B cell (primary cell): ENCODE measurements around the gene DCAF15. TPM values are rescaled to one million over a fixed set of nuclear protein-coding genes. Genes with fewer than 3 reads are reported as not detected.

ENCODE experiments used
- ATAC-seq: fragments of 200-7000 bp; cut with Tn5 transposase; one replicate; pipeline ENCODE4 v1.10.0; 2021; ENCODE audit warnings: low read depth, mild to moderate bottlenecking, moderate number of reproducible peaks, moderate library complexity
- CTCF ChIA-PET: fragments of 350-600 bp; sonication (Branson Sonifier 250); formaldehyde crosslinking; loops from one replicate; lab custom pipeline; 2021; ENCODE audit warnings: antibody characterized with exemption, inconsistent platforms; lab: Charles Lee
- POLR2A ChIA-PET: fragments of 350-600 bp; sonication (Branson Sonifier 250); formaldehyde crosslinking; loops from one replicate; lab custom pipeline; 2021; ENCODE audit warnings: antibody characterized with exemption; lab: Charles Lee
- DNase-seq: peaks from one replicate; pipeline ENCODE4 v3.0.0; 2013
- H2AFZ ChIP-seq: 2 replicates; pipeline ENCODE4 v1.6.1; 2012; ENCODE audit warnings: mild to moderate bottlenecking, low read depth, low read length; ENCODE audit not compliant: insufficient read depth, poor library complexity, severe bottlenecking
- H3K27ac ChIP-seq, 2 donors: 1 replicate in 1 of 2; 2 replicates in 1 of 2; pipeline ENCODE4 v1.5.1; 2012 to 2013; ENCODE audit warnings: low read length in 2 of 2, mild to moderate bottlenecking in 2 of 2, moderate library complexity in 1 of 2
- H3K27me3 ChIP-seq, 4 experiments: fragments of 200-600 bp in 1 of 4; sonication (generic) in 1 of 4; replicated peaks in 1 of 4; 1 replicate in 2 of 4; 2 replicates in 2 of 4; pipeline versions ENCODE4 v1.6.1 to v1.7.0; 2013 to 2016; ENCODE audit warnings: low read length in 3 of 4, mild to moderate bottlenecking in 2 of 4, mixed read lengths in 1 of 4, moderate library complexity in 1 of 4; ENCODE audit not compliant: insufficient read depth in 4 of 4, control insufficient read depth in 3 of 4; ENCODE audit errors: control extremely low read depth in 1 of 4
- H3K36me3 ChIP-seq, 2 experiments: replicated peaks in 1 of 2; 1 replicate in 1 of 2; 2 replicates in 1 of 2; pipeline versions ENCODE4 v1.6.1 to v1.7.1; 2013; ENCODE audit warnings: low read length in 1 of 2; ENCODE audit not compliant: insufficient read depth in 2 of 2, control insufficient read depth in 1 of 2; ENCODE audit errors: control extremely low read depth in 1 of 2, extremely low read depth in 1 of 2
- H3K4me1 ChIP-seq, 2 donors: fragments of 200-600 bp in 1 of 2; sonication (generic) in 1 of 2; 1 replicate in 1 of 2; 2 replicates in 1 of 2; pipeline versions ENCODE4 v1.5.1 to v1.6.1; 2013 to 2017; ENCODE audit warnings: low read length in 2 of 2; ENCODE audit not compliant: control insufficient read depth in 2 of 2, insufficient read depth in 2 of 2
- H3K4me2 ChIP-seq: replicated peaks from 2 replicates; pipeline ENCODE3; 2012; ENCODE audit warnings: mild to moderate bottlenecking, low read depth, low read length; ENCODE audit not compliant: poor library complexity, severe bottlenecking
- H3K4me3 ChIP-seq, 5 experiments: fragments of 200-600 bp in 1 of 5; sonication (generic) in 1 of 5; 1 replicate in 3 of 5; 2 replicates in 2 of 5; pipeline versions ENCODE4 v1.5.1 to v1.7.0; 2011 to 2016; ENCODE audit warnings: low read length in 4 of 5, mild to moderate bottlenecking in 4 of 5, low read depth in 2 of 5, control low read depth in 1 of 5, moderate library complexity in 1 of 5; ENCODE audit not compliant: insufficient read depth in 1 of 5; ENCODE audit errors: control extremely low read depth in 1 of 5, extremely low read depth in 1 of 5
- H3K79me2 ChIP-seq: fragments of 200-600 bp; sonication (generic); one replicate; pipeline ENCODE4 v1.6.0; 2016; ENCODE audit warnings: low read length; ENCODE audit not compliant: control insufficient read depth, insufficient read depth
- H3K9ac ChIP-seq: fragments of 200-600 bp; sonication (generic); 2 replicates; pipeline ENCODE4 v1.6.1; 2017; ENCODE audit warnings: mild to moderate bottlenecking, low read length, moderate library complexity
- H3K9me3 ChIP-seq, 3 donors: one replicate each; pipeline versions ENCODE4 v1.6.1 to v1.7.1; 2013; ENCODE audit warnings: low read length in 2 of 3; ENCODE audit not compliant: control insufficient read depth in 2 of 3, insufficient read depth in 1 of 3; ENCODE audit errors: control extremely low read depth in 1 of 3
- H4K20me1 ChIP-seq: 2 replicates; pipeline ENCODE4 v1.6.0; 2012; ENCODE audit warnings: mild to moderate bottlenecking, low read length; ENCODE audit not compliant: insufficient read depth, control insufficient read depth, poor library complexity, severe bottlenecking
- H3K27ac Mint-ChIP-seq: one replicate; pipeline ENCODE4 v1.8.0; 2021; ENCODE audit warnings: mixed read lengths
- H3K27me3 Mint-ChIP-seq: one replicate; pipeline ENCODE4 v1.8.0; 2021; ENCODE audit warnings: mixed read lengths
- H3K4me1 Mint-ChIP-seq: one replicate; pipeline ENCODE4 v1.8.0; 2021; ENCODE audit warnings: mixed read lengths
- H3K4me3 Mint-ChIP-seq: one replicate; pipeline ENCODE4 v1.8.0; 2021; ENCODE audit warnings: mixed read lengths
- H3K9me3 Mint-ChIP-seq: one replicate; pipeline ENCODE4 v1.8.0; 2022; ENCODE audit warnings: mixed read lengths; ENCODE audit not compliant: insufficient read depth
- CTCF ChIP-seq: fragments of 200-600 bp; IDR thresholded peaks from one replicate; pipeline ENCODE4 v1.8.0; 2022; ENCODE audit warnings: antibody characterized with exemption, mild to moderate bottlenecking
- EZH2 ChIP-seq: IDR thresholded peaks from 2 replicates; pipeline ENCODE4 v1.6.1; 2012; ENCODE audit warnings: borderline replicate concordance, low read depth, mild to moderate bottlenecking, moderate library complexity, low read length; ENCODE audit not compliant: insufficient read depth, poor library complexity, severe bottlenecking
- WGBS: methylation state at CpG from one replicate; pipeline ENCODE4 v1.1.5; 2013; ENCODE audit warnings: missing lambda C conversion rate; ENCODE audit not compliant: insufficient coverage; 5-methylcytosine and 5-hydroxymethylcytosine counted together
- intact Hi-C: fragments of 100-400 bp; cut with micrococcal nuclease; formaldehyde crosslinking; loops from one replicate; pipeline ENCODE4 v1.10.0; 2022
- polyA plus RNA-seq: library from polyadenylated mRNA; depleted of rRNA; stranded (reverse); fragments of >200 nt; gene quantifications from 2 replicates; pipeline ENCODE4 v1.2.3, GENCODE V29; 2012
- total RNA-seq, 2 donors: library from RNA; stranded (reverse); fragments of 120-200 nt in 1 of 2; gene quantifications; 1 replicate in 1 of 2; 2 replicates in 1 of 2; pipeline versions ENCODE4 v1.2.3 to v1.2.4, GENCODE V29; 2013 to 2022

DCAF15 gene
- total and polyA plus RNA-seq, 2 donors (not counting 1 experiment from before 2014, with no cell fraction given), result 116 to 157 TPM

GRCh38 chr19:13934785-13935109 is 17.6 kb upstream of the DCAF15 start:
- peaks cover 16% of the 10 kb centered on the region for H3K27me3 Mint-ChIP-seq
- no peak overlapping the region for H2AFZ ChIP-seq
- H3K9me3 ChIP-seq, result no peaks in the 10 kb centered on the region
- no peak overlapping the region for H3K27ac ChIP-seq
- no peak for DNase-seq
- ChIA-PET POLR2A (no interaction called here), CTCF (interaction anchor here (0.9 to 1.0 kb wide), 2 partner anchors 17 to 112 kb away, joined by 3 to 4 read pairs; partner anchors contain the start of gene DCAF15)
- H3K4me1 Mint-ChIP-seq, result peaks cover 10% of the 10 kb centered on the region
- H4K20me1 ChIP-seq, result no peaks in the 10 kb centered on the region
- H3K4me3 ChIP-seq, result no peak overlapping the region
- H3K4me2 ChIP-seq, result no peak overlapping the region
- H3K79me2 ChIP-seq, result no peaks in the 10 kb centered on the region
- no peaks in the 10 kb centered on the region for H3K9me3 Mint-ChIP-seq
- no peak overlapping the region for H3K9ac ChIP-seq
- ATAC-seq, result no peak
- H3K4me1 ChIP-seq, result peaks cover 0 to 4% of the 10 kb centered on the region in 2 donors
- no peak overlapping the region for H3K27ac Mint-ChIP-seq
- H3K27me3 ChIP-seq, result peaks cover 0 to 22% (median 10%) of the 10 kb centered on the region in 4 experiments
- 97% methylated on average over 2 of the region's 2 CpGs for WGBS
- intact Hi-C loops, result loop anchor here (1.0 kb wide), 1 partner anchor 109 kb away; no protein-coding TSS in a partner anchor
- no peak overlapping the region for H3K4me3 Mint-ChIP-seq
- TF ChIP-seq EZH2 (no peak), CTCF (no peak)
- no peaks in the 10 kb centered on the region for H3K36me3 ChIP-seq

GRCh38 chr19:13935765-13936510 is 16.4 kb upstream of the DCAF15 start:
- Mint-ChIP-seq H3K9me3 (no peaks in the 10 kb centered on the region), H3K27me3 (peaks cover 16% of the 10 kb centered on the region), H3K4me1 (peaks cover 10% of the 10 kb centered on the region), H3K27ac (no peak overlapping the region), H3K4me3 (no peak overlapping the region)
- no peak overlapping the region for H3K4me2 ChIP-seq
- intact Hi-C loops, result no loop called here
- H3K27me3 ChIP-seq, result peaks cover 0 to 22% (median 10%) of the 10 kb centered on the region in 4 experiments
- ATAC-seq (no peak), DNase-seq (no peak)
- TF ChIP-seq CTCF (no peak), EZH2 (no peak)
- no peak overlapping the region for H3K27ac ChIP-seq
- CTCF ChIA-PET, result interaction anchor here (1.2 kb wide), 1 partner anchor 96 kb away, joined by 3 read pairs; the partner anchor contains the start of gene IL27RA
- POLR2A ChIA-PET, result no interaction called here
- H3K9me3 ChIP-seq, result no peaks in the 10 kb centered on the region
- no peak overlapping the region for H3K9ac ChIP-seq
- no peaks in the 10 kb centered on the region for H3K36me3 ChIP-seq
- no peak overlapping the region for H2AFZ ChIP-seq
- no peaks in the 10 kb centered on the region for H3K79me2 ChIP-seq
- WGBS, result 88% methylated on average over 11 of the region's 22 CpGs
- peaks cover 0 to 4% of the 10 kb centered on the region in 2 donors for H3K4me1 ChIP-seq
- no peaks in the 10 kb centered on the region for H4K20me1 ChIP-seq
- H3K4me3 ChIP-seq, result no peak overlapping the region
